DOHH2 (cell line): ENCODE results near the gene BBX.

ENCODE experiments used
- H3F3A ChIP-seq: fragments of 200-600 bp; sonication (generic), shearing (Covaris generic); 2 replicates; pipeline ENCODE4 v1.6.0; 2016; ENCODE audit warnings: antibody characterized with exemption, mild to moderate bottlenecking; ENCODE audit not compliant: control insufficient read depth, insufficient read depth
- H3K27ac ChIP-seq: fragments of 200-600 bp; sonication (generic); 2 replicates; pipeline ENCODE4 v1.5.1; 2014; ENCODE audit warnings: low read depth, mild to moderate bottlenecking, low read length, moderate library complexity
- H3K27me3 ChIP-seq: fragments of 200-600 bp; sonication (generic); 2 replicates; pipeline ENCODE4 v1.6.1; 2014; ENCODE audit warnings: mild to moderate bottlenecking, low read length, mixed read lengths; ENCODE audit not compliant: control insufficient read depth
- H3K36me3 ChIP-seq: fragments of 200-600 bp; sonication (generic); 2 replicates; pipeline ENCODE4 v1.6.1; 2014; ENCODE audit warnings: mild to moderate bottlenecking, low read length, moderate library complexity, mixed read lengths; ENCODE audit not compliant: control insufficient read depth
- H3K4me1 ChIP-seq: fragments of 200-600 bp; sonication (generic); 2 replicates; pipeline ENCODE4 v1.6.1; 2014; ENCODE audit warnings: mild to moderate bottlenecking, low read length, mixed read lengths; ENCODE audit not compliant: control insufficient read depth
- H3K4me2 ChIP-seq: fragments of 200-600 bp; sonication (generic); 2 replicates; pipeline ENCODE4 v1.6.0; 2014; ENCODE audit warnings: mild to moderate bottlenecking, low read length, moderate library complexity
- H3K4me3 ChIP-seq: fragments of 200-600 bp; sonication (generic); 2 replicates; pipeline ENCODE4 v1.5.1; 2014; ENCODE audit warnings: mild to moderate bottlenecking, low read length, mixed read lengths
- H3K79me2 ChIP-seq: fragments of 200-600 bp; sonication (generic); 2 replicates; pipeline ENCODE4 v1.6.1; 2014; ENCODE audit warnings: mild to moderate bottlenecking, low read length, mixed read lengths; ENCODE audit not compliant: control insufficient read depth
- H3K9me2 ChIP-seq: fragments of 200-600 bp; sonication (generic); replicated peaks from 2 replicates; pipeline ENCODE4 v1.6.1; 2014; ENCODE audit warnings: mild to moderate bottlenecking, low read length, mixed read lengths; ENCODE audit not compliant: control insufficient read depth
- H3K9me3 ChIP-seq: fragments of 200-600 bp; sonication (generic); 2 replicates; pipeline ENCODE4 v1.6.1; 2014; ENCODE audit warnings: antibody characterized with exemption, low read length, mixed read lengths; ENCODE audit not compliant: control insufficient read depth, insufficient read depth
- H4K20me1 ChIP-seq: fragments of 200-600 bp; sonication (generic); 2 replicates; pipeline ENCODE4 v1.6.0; 2014; ENCODE audit warnings: low read depth, mild to moderate bottlenecking, antibody characterized with exemption, low read length, moderate library complexity; ENCODE audit not compliant: control insufficient read depth, insufficient read depth
- EZH2phosphoT487 ChIP-seq: fragments of 200-600 bp; sonication (generic); IDR thresholded peaks from 2 replicates; pipeline ENCODE4 v1.6.1; 2017; ENCODE audit warnings: borderline replicate concordance, mild to moderate bottlenecking, antibody characterized with exemption, low read length, moderate library complexity, mixed read lengths
- TF ChIP-seq, protein P1 (sequence below): fragments of 200-600 bp; sonication (generic); IDR thresholded peaks from one replicate; pipeline ENCODE4 v1.5.1; 2014; ENCODE audit warnings: antibody characterized with exemption, mild to moderate bottlenecking, low read depth, low read length; ENCODE audit not compliant: poor library complexity, severe bottlenecking

BBX gene

DNA sequence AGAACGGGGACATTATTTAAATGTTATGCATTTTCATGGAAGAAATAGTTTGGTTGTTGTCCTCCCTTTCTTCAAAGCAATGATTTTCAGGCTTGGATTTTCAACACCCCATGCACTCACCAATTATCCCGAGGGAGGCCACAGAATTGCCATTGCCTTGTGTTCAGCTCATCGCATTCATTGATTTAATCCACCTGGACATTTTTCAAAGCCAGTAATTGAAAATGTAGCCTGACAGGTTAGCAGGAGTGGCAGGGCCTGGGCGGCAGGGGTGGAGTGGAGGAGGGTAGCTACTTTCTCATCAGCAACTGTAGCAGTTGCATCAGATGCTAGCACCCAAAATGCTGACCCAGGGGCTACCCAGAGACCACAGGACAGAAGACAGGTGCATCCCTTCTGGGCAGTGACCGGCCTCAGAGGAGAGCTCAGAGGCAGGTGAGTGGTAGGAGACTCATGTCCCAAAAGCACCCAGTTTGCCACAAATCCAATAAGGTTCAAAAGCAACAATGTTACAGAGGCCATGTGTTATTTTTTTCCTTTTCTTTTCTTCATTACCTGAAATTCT, 325.7 kb downstream of the BBX start:
- no peak for TF ChIP-seq EZH2phosphoT487
- TF ChIP-seq, protein P1, sequence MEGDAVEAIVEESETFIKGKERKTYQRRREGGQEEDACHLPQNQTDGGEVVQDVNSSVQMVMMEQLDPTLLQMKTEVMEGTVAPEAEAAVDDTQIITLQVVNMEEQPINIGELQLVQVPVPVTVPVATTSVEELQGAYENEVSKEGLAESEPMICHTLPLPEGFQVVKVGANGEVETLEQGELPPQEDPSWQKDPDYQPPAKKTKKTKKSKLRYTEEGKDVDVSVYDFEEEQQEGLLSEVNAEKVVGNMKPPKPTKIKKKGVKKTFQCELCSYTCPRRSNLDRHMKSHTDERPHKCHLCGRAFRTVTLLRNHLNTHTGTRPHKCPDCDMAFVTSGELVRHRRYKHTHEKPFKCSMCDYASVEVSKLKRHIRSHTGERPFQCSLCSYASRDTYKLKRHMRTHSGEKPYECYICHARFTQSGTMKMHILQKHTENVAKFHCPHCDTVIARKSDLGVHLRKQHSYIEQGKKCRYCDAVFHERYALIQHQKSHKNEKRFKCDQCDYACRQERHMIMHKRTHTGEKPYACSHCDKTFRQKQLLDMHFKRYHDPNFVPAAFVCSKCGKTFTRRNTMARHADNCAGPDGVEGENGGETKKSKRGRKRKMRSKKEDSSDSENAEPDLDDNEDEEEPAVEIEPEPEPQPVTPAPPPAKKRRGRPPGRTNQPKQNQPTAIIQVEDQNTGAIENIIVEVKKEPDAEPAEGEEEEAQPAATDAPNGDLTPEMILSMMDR, result no peak

DNA sequence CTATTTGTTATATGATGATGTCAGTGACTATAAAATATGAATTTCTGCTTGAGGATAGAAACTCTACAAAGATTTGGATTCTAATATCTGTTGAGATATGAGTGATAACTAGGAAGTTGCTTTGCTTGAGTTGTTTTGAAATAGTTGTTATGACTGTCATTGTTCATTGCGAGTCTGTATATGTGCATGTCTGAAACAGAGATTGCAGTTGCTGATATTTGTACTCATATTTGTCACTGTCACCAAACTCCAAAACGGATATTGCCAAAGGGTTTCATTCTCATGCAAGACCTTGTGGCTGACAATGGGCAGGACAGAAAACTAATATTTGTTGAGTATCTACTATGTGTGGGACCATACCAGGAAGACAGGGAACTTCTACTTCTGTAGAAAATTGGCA, 327.9 kb downstream of the BBX start:
- H3K4me3 ChIP-seq, result no peak overlapping the region
- H3K4me1 ChIP-seq, result no peaks in the 10 kb centered on the region; the same call in 1 of the 2 replicates
- H3K27ac ChIP-seq, result no peak overlapping the region
- no peaks in the 10 kb centered on the region for H3K36me3 ChIP-seq
- TF ChIP-seq EZH2phosphoT487, result no peak
- TF ChIP-seq, protein P1, result no peak
- no peaks in the 10 kb centered on the region for H3K9me3 ChIP-seq
- H3F3A ChIP-seq, result no peaks in the 10 kb centered on the region
- H3K9me2 ChIP-seq, result no peaks in the 10 kb centered on the region
- no peaks in the 10 kb centered on the region for H3K27me3 ChIP-seq
- H3K79me2 ChIP-seq, result no peaks in the 10 kb centered on the region
- H4K20me1 ChIP-seq, result no peaks in the 10 kb centered on the region
- H3K4me2 ChIP-seq, result no peak overlapping the region

More for the DNA sequence above, 325.7 kb downstream of the BBX start:
- no peaks in the 10 kb centered on the region for H3K9me3 ChIP-seq
- H3K4me1 ChIP-seq, result no peaks in the 10 kb centered on the region; the same call in 1 of the 2 replicates
- no peaks in the 10 kb centered on the region for H3K36me3 ChIP-seq
- H3K4me3 ChIP-seq, result no peak overlapping the region
- no peak overlapping the region for H3K4me2 ChIP-seq
- no peaks in the 10 kb centered on the region for H3K27me3 ChIP-seq
- no peak overlapping the region for H3K27ac ChIP-seq
- H4K20me1 ChIP-seq, result no peaks in the 10 kb centered on the region
- no peaks in the 10 kb centered on the region for H3K79me2 ChIP-seq
- H3F3A ChIP-seq, result no peaks in the 10 kb centered on the region
- H3K9me2 ChIP-seq, result no peaks in the 10 kb centered on the region

DNA sequence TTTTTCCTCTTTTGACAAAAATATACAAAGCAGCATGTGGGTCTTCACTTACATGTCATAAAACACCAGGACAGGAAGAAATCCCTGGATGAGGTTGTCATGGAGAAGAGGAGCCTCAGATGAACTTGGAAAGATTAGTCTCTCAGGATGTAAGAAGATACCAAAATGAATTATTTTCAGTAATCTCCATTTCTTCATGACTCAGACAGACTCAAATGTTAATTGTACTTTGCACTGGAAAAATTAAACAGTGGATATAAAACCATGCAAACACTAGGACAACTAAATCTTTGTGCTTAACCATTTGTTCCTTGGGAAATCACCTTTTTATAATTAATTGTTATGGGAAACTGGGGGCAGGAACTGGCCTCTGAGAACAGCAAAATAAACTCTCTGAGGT, 331.1 kb downstream of the BBX start:
- no peaks in the 10 kb centered on the region for H3K9me3 ChIP-seq
- no peaks in the 10 kb centered on the region for H3F3A ChIP-seq
- no peak for TF ChIP-seq EZH2phosphoT487
- TF ChIP-seq, protein P1, result no peak
- no peaks in the 10 kb centered on the region for H4K20me1 ChIP-seq
- no peaks in the 10 kb centered on the region for H3K36me3 ChIP-seq
- no peak overlapping the region for H3K4me3 ChIP-seq
- H3K27me3 ChIP-seq, result no peaks in the 10 kb centered on the region
- no peaks in the 10 kb centered on the region for H3K9me2 ChIP-seq
- H3K4me2 ChIP-seq, result no peak overlapping the region
- no peaks in the 10 kb centered on the region for H3K79me2 ChIP-seq
- no peak overlapping the region for H3K27ac ChIP-seq
- H3K4me1 ChIP-seq, result no peaks in the 10 kb centered on the region; the same call in 1 of the 2 replicates

DNA sequence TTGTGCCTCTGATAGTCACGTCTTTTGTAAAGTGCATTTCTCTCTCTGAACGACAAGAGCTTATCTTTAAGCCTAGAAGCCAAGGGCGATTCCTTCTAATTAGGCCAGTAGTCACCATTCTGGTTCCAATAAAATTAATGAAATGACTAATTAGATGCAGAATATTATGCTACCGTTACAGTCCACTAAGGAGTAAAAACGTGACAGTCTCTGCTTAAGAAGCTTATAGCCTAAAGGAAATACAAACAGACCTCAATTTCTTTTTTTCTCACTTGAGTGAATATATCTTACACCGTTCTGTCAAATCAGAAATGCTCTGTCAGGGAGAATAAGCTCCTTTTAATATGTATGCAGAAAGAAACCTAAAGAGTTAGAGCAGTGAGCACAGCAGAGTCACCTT, 332.0 kb downstream of the BBX start:
- no peaks in the 10 kb centered on the region for H3K9me2 ChIP-seq
- no peak overlapping the region for H3K4me2 ChIP-seq
- H3K9me3 ChIP-seq, result no peaks in the 10 kb centered on the region
- H3K4me1 ChIP-seq, result no peaks in the 10 kb centered on the region
- H3K4me3 ChIP-seq, result no peak overlapping the region
- no peak overlapping the region for H3K27ac ChIP-seq
- no peak for TF ChIP-seq EZH2phosphoT487
- TF ChIP-seq, protein P1, result no peak
- H3K27me3 ChIP-seq, result no peaks in the 10 kb centered on the region
- H3F3A ChIP-seq, result no peaks in the 10 kb centered on the region
- H3K36me3 ChIP-seq, result no peaks in the 10 kb centered on the region
- H4K20me1 ChIP-seq, result no peaks in the 10 kb centered on the region
- H3K79me2 ChIP-seq, result no peaks in the 10 kb centered on the region
